Spleen (tissue), 11 donors: ENCODE measurements around the gene NR1I3. TPM values are rescaled to one million over a fixed set of nuclear protein-coding genes. Genes with fewer than 3 reads are reported as not detected.

Experiments used
- DNase-seq: peaks from one replicate; pipeline ENCODE4 v3.0.0-alpha.2; 2020
- H3K27ac ChIP-seq, 8 donors: fragments of 200-600 bp; sonication (generic) in 7 of 8; 1 replicate in 4 of 8; 2 replicates in 4 of 8; pipeline versions ENCODE4 v1.5.0 to v1.8.0; 2016 to 2021; ENCODE audit warnings: inconsistent platforms in 4 of 8, mild to moderate bottlenecking in 4 of 8, moderate library complexity in 1 of 8
- H3K27me3 ChIP-seq, 7 donors: fragments of 200-600 bp; sonication (generic) in 6 of 7; replicated peaks in 1 of 7; 1 replicate in 4 of 7; 2 replicates in 3 of 7; pipeline versions ENCODE4 v1.5.0 to v1.8.0; 2016 to 2021; ENCODE audit warnings: inconsistent platforms in 3 of 7, mild to moderate bottlenecking in 1 of 7
- H3K36me3 ChIP-seq, 6 donors: fragments of 200-600 bp; sonication (generic) in 5 of 6; 1 replicate in 4 of 6; 2 replicates in 2 of 6; pipeline versions ENCODE4 v1.5.0 to v1.8.0; 2016 to 2021; ENCODE audit warnings: inconsistent platforms in 2 of 6
- H3K4me1 ChIP-seq, 6 donors: fragments of 200-600 bp; sonication (generic) in 5 of 6; 1 replicate in 3 of 6; 2 replicates in 3 of 6; pipeline versions ENCODE4 v1.5.0 to v1.8.0; 2016 to 2021; ENCODE audit warnings: inconsistent platforms in 3 of 6
- H3K4me3 ChIP-seq, 8 donors: fragments of 200-600 bp; sonication (generic) in 7 of 8; 1 replicate in 4 of 8; 2 replicates in 4 of 8; pipeline versions ENCODE4 v1.5.0 to v1.8.0; 2016 to 2021; ENCODE audit warnings: inconsistent platforms in 4 of 8, mild to moderate bottlenecking in 4 of 8, moderate library complexity in 2 of 8
- H3K9me3 ChIP-seq, 8 donors: fragments of 200-600 bp; sonication (generic) in 7 of 8; 1 replicate in 4 of 8; 2 replicates in 4 of 8; pipeline versions ENCODE4 v1.5.0 to v1.8.0; 2016 to 2021; ENCODE audit warnings: inconsistent platforms in 4 of 8
- POLR2A ChIP-seq, 3 donors: fragments of 450-650 bp; IDR thresholded peaks; one replicate each; pipeline ENCODE4 v1.5.1; 2017; ENCODE audit warnings: antibody characterized with exemption in 3 of 3, mild to moderate bottlenecking in 1 of 3
- POLR2AphosphoS5 ChIP-seq, 3 donors: sonication (generic); formaldehyde crosslinking; IDR thresholded peaks; one replicate each; pipeline ENCODE4 v1.5.1; 2017; ENCODE audit warnings: antibody characterized with exemption in 3 of 3
- WGBS, 5 donors: extraction: QIAGEN DNeasy Blood & Tissue Kit in 3 of 5; methylation state at CpG; one replicate each; pipeline versions ENCODE4 v1.1.5 to v1.1.7; 2013 to 2018; 5-methylcytosine and 5-hydroxymethylcytosine counted together
- intact Hi-C: fragments of 100-400 bp; cut with DNase I; formaldehyde crosslinking; loops from one replicate; pipeline ENCODE4 v1.15.0; 2023; ENCODE audit warnings: low total_unique reads
- polyA plus RNA-seq, 3 donors: library from polyadenylated mRNA; stranded (reverse); fragments of 200-250 nt; gene quantifications; one replicate each; pipeline ENCODE4 v1.2.1, GENCODE V29; 2013
- total RNA-seq, 7 donors: library from RNA; depleted of rRNA in 3 of 7; stranded (reverse); fragments of >200 nt in 3 of 7; fragmentation: NEBNext Ultra II Directional in 4 of 7; extraction: Animal tissue kit (Norgen Biotek cat#: 25700) in 4 of 7; gene quantifications; one replicate each; pipeline versions ENCODE4 v1.1.0 to v1.2.1, GENCODE V29; 2016 to 2021
- TF ChIP-seq, protein P1 (sequence below), 11 experiments: fragments of 200-600 bp in 7 of 11; fragments of 450-650 bp in 4 of 11; sonication (generic) in 4 of 11; IDR thresholded peaks in 8 of 11; conservative IDR thresholded peaks in 3 of 11; 1 replicate in 7 of 11; 2 replicates in 4 of 11; pipeline versions ENCODE4 v1.4.0 to v1.8.0; 2016 to 2021; ENCODE audit warnings: antibody characterized with exemption in 11 of 11, inconsistent platforms in 4 of 11, mild to moderate bottlenecking in 1 of 11
- donor health status: healthy with polysubstance abuse.
- donor health status: DM: no; HTN: no; CAD: no; lungs with moderate emphysema.
- donor health status: DM: no; HTN: no; CAD: no.
- donor health status: Bipolar disorder and iron deficiency.
- donor health status: healthy.
- donor health status: DM: no; HTN: no; CAD: no.
- donor health status: DM: yes; HTN: yes; CAD: no.

Gene NR1I3
- total and polyA plus RNA-seq, 10 donors = 0.06 to 0.11 TPM; not detected in 8

DNA sequence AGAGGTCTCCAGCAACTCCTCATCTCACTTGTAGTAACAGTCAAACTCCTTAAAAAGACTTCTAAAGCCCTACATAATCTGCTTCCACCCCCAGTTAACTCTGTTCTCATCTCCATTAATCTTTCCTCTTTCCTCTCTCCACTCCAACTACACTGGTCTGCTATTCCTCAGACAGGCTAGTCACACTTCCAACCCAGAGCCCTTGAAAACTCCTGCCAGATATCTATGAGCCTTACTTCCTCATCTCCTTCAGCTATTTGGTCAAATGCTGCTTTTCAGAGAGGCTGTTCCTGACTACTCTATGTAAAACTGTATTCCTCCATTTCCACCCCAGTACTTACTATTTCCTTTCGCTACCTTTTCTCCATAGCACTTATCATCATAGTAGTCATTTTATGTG is 45.0 kb upstream of the NR1I3 start:
- Histone ChIP-seq H3K4me1 (peaks cover 0 to 6% (median 0%) of the 10 kb centered on the region in 6 donors), H3K4me3 (no peak overlapping the region), H3K9me3 (no peaks in the 10 kb centered on the region), H3K27me3 (no peaks in the 10 kb centered on the region), H3K36me3 (peaks cover 0 to 4% (median 0%) of the 10 kb centered on the region in 6 donors), H3K27ac (no peak overlapping the region)
- WGBS, 5 donors = 79 to 93% (median 91%) methylated on average over 1 of the region's 1 CpG
- no peak for DNase-seq
- TF ChIP-seq, protein P1, sequence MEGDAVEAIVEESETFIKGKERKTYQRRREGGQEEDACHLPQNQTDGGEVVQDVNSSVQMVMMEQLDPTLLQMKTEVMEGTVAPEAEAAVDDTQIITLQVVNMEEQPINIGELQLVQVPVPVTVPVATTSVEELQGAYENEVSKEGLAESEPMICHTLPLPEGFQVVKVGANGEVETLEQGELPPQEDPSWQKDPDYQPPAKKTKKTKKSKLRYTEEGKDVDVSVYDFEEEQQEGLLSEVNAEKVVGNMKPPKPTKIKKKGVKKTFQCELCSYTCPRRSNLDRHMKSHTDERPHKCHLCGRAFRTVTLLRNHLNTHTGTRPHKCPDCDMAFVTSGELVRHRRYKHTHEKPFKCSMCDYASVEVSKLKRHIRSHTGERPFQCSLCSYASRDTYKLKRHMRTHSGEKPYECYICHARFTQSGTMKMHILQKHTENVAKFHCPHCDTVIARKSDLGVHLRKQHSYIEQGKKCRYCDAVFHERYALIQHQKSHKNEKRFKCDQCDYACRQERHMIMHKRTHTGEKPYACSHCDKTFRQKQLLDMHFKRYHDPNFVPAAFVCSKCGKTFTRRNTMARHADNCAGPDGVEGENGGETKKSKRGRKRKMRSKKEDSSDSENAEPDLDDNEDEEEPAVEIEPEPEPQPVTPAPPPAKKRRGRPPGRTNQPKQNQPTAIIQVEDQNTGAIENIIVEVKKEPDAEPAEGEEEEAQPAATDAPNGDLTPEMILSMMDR (IDR thresholded peaks at IDR 0.05 in 8 of 11, conservative IDR thresholded peaks at IDR 0.05 in 3 of 11) = no peak
- TF ChIP-seq POLR2A (IDR thresholded peaks at IDR 0.05) (no peak), POLR2AphosphoS5 (IDR thresholded peaks at IDR 0.05) (no peak)
- intact Hi-C loops = no loop called here

DNA sequence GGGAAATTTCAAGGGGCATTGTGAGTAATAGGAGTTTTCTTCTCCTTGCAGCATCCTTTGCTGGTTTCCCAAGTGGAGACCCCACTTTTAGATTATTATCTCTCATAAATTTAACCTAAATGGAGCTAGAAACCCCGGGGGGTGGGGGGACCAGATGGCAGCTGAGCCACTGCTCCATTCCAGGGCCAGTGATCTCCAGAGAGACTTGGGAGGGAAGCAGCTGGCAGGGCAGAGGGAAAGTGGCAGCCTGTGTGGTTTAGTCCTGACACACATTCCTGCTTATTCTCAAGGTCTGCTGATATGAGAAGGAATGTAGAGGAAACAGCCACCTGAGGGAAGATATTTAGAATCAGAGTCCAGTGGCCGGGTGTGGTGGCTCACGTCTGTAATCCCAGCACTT is 36.9 kb upstream of the NR1I3 start:
- no peak for TF ChIP-seq POLR2A (IDR thresholded peaks at IDR 0.05)
- TF ChIP-seq, protein P1 (IDR thresholded peaks at IDR 0.05 in 8 of 11, conservative IDR thresholded peaks at IDR 0.05 in 3 of 11) = no peak
- TF ChIP-seq POLR2AphosphoS5 (IDR thresholded peaks at IDR 0.05) = no peak
- peaks cover 0 to 10% (median 0%) of the 10 kb centered on the region in 7 donors for H3K27me3 ChIP-seq
- no peak overlapping the region for H3K27ac ChIP-seq
- intact Hi-C loops = no loop called here
- no peaks in the 10 kb centered on the region for H3K9me3 ChIP-seq
- peaks cover 0 to 4% (median 0%) of the 10 kb centered on the region in 6 donors for H3K36me3 ChIP-seq
- H3K4me1 ChIP-seq = no peaks in the 10 kb centered on the region
- no peak overlapping the region for H3K4me3 ChIP-seq
- WGBS, 5 donors = 68 to 82% (median 73%) methylated on average over 3 of the region's 3 CpGs
- no peak for DNase-seq

DNA sequence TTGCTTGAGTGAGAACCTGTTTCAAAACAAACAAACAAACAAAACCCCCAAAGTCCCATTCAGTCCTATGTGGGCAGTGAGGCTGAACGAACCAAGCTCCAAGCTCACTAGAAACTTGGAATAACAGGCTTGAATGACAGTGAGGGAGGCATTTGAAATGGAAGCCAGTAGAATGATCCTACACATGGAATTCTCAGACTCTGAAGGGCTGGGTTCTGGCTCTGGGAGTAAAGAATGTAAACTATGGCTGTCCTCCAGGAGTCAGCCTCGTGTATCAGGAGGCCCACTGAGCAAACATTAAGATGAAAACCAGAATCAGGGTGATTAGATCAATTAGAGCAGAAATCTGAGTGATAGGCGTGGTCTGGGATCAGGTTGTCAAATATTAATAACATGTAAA is 35.4 kb upstream of the NR1I3 start:
- H3K27me3 ChIP-seq = peaks cover 0 to 10% (median 0%) of the 10 kb centered on the region in 7 donors
- H3K36me3 ChIP-seq = no peaks in the 10 kb centered on the region
- DNase-seq = no peak
- H3K9me3 ChIP-seq = no peaks in the 10 kb centered on the region
- 69 to 84% (median 78%) methylated on average over 3 of the region's 3 CpGs for WGBS, 5 donors
- TF ChIP-seq POLR2A (IDR thresholded peaks at IDR 0.05) = no peak
- TF ChIP-seq, protein P1 (IDR thresholded peaks at IDR 0.05 in 8 of 11, conservative IDR thresholded peaks at IDR 0.05 in 3 of 11) = no peak
- intact Hi-C loops = no loop called here
- no peak overlapping the region for H3K27ac ChIP-seq
- no peaks in the 10 kb centered on the region for H3K4me1 ChIP-seq
- H3K4me3 ChIP-seq = no peak overlapping the region

DNA sequence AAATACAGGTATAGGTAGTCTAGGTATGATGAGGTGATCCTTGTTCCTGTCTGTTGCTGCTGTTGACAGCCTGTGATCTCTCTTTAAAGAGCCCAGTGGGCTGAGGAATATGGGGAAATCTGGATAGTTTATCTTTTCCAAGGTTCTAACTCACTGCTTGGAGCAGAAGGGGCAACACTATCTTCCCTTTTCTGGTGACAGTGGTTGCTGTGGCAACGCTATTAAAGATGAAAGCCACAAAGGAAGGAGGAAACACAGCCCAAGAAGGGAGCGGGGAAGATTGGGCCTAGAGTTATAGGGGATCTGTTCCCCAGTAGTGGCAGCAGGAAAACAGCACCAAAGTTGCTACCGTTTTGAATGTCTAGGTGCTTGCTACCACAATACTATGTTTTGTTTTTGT is 29.3 kb upstream of the NR1I3 start:
- 17 to 36% (median 25%) methylated on average over 3 of the region's 3 CpGs for WGBS, 5 donors
- Histone ChIP-seq H3K36me3 (no peaks in the 10 kb centered on the region), H3K27me3 (peaks cover 0 to 26% (median 0%) of the 10 kb centered on the region in 7 donors), H3K27ac (no peak overlapping the region), H3K4me1 (peaks cover 0 to 12% (median 0%) of the 10 kb centered on the region in 6 donors), H3K9me3 (no peaks in the 10 kb centered on the region), H3K4me3 (no peak overlapping the region)
- intact Hi-C loops = no loop called here
- DNase-seq = no peak
- TF ChIP-seq POLR2A (IDR thresholded peaks at IDR 0.05) = no peak
- TF ChIP-seq POLR2AphosphoS5 (IDR thresholded peaks at IDR 0.05) = no peak
- TF ChIP-seq, protein P1 (IDR thresholded peaks at IDR 0.05 in 8 of 11, conservative IDR thresholded peaks at IDR 0.05 in 3 of 11) = no peak
